Endothelial cell of hepatic sinusoid (primary cell): ENCODE results near the gene KDELR1.
"Not testable (repeated sequence)": the region's sequence is repeated elsewhere in the genome, so short reads cannot be mapped to it uniquely, and the experiment has no call there.

Experiments
- in situ Hi-C: cut with HindIII; loops from 2 replicates; pipeline ENCODE4 v1.10.0; 2017; ENCODE audit warnings: low sequenced_read_pairs

Gene KDELR1

DNA sequence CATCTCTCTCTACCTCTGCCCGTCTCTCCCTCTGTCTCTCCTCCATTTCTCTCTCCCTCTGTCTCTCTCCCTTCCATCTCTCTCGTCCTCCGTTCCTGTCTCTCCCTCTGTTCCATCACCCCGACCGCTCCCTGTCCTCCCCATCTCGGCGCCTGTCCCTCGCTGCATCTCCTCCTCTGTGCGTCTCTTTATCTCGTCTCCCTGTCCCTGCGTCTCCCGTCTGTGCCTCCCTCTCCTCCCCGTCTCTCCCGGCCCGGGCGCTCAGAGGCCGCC lies 6.7 kb upstream of the KDELR1 start:
- in situ Hi-C loops: no loop called here

DNA sequence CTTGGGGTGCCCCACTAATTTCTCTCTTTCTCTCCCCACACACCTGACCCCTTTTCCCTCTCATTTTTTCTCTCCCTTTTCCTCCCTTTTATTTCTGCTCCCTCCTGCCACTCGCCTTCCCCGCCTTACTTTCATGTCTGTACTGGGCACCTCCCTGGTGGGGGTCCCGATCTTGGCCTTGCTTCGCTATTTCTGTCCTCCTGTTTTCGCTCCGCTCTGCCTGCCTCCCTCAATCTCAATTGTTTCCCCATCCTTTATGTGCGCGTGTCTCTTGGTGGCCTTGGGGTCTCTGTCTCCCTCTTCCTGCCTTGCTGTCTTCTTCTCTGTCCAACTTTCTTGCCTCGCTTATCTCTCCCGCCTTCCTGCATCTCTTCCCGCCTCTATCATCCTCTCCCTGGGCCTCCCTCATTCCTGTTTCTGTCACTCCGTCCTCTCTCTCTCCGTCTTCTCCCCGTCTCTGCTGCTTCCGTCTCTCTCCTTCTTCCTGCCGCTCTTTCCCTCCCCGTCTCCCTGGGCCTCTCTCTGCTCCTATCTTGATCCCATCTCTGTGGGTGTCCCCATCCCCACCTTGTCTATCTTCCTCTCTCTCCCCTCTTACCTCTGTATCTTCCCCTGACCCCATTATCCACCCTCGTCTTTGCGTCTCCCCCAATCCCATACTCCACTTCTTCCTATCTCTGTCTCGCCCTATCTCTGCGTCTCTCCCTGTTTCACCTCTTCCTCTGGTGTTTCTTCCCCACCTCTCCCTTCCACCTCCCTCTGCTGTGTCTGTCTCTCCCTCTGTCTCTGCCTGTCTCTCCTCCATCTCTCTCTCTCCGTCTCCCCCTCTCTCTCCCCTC lies 6.1 kb upstream of the KDELR1 start:
- in situ Hi-C loops: no loop called here

DNA sequence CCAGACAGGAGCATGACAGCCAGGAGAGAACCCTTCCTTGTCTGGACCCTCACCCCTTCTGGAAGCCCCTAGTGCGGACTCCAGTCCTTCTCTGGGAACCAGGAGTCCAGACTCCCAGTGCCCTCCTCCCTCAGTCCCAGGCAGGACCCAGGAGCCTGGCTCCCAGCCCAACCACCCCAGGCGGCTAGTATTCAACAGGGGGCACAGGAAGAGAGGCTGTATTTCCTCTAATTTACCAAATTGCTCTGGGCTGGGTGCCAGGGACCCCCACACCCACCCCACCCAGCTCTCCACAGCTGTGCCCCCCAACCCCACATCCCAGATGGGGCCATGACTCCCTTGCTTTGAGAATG lies 5.4 kb upstream of the KDELR1 start:
- in situ Hi-C loops: no loop called here

DNA sequence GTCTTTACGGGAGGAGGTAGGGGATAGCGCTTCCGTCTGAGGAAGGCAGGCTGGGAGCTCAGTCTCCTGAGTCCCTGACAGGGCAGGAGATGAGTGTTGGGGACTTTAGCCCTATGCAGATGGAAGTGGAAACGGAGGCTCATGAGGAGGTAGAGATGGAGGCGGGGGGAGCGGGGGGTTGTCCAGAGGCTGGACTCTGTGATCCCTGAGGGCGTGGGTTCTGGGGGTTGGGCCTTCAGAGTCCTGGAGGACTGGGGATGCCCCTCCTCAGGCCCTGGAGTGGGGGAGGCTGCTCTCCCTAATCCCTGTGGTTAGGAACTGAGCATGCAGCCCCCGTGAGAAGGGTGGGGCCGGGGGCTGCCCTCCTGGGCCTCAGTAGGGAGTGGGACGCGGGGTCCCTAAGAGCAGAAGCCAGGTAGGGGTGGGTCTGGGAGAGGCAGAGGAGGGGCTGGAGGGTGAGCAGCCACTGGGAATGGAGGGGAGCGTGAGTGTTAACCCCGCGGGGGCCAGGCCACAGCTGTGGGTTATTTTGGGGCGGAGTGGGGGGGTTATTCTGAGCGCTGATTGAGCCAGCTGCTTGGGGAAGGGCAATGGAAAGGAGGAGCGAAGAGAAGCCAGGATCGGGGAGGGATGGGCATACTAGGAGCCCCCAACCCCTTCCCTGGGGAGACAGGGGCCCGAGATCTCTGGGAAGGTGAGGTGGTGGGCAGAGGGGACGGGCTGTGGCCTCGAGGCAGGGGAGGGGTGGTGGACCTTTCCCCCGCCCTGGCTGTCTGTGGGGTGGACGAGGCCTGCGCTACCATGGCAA lies 4.9 kb upstream of the KDELR1 start:
- in situ Hi-C loops: no loop called here

DNA sequence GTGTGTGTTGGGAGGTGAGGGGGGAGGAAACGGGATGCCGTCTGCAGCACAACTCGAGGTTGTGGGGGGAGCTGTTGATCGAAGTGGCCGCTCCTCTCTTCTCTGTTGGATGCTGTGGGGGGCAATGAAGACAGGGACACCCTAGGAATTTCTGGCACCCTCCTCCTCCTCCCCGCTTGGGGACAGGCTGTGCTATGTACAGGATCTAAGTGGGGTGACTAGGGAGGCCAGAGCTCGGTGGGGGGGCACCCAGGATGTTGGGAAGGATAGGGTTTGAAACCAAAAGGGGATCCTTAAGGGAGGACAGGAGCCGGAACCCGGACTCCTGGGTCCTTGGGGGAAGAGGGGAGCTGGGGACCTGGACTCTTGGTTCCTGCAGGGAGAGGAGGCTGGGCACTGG lies 4.1 kb upstream of the KDELR1 start:
- in situ Hi-C loops: no loop called here

DNA sequence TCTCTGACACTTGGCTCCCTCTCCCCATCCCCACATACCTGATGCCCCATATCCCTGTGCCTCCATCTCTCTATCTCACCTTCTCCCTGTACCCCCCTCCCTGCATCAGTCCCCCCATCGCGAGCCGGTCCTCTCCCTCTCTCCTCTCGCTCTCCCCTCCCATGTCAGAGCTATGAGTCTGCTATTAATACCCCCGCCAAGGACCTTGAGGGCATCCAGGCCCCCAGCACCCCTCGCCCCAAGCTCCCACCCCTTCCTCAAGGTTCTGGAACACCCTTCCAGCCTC lies 3.8 kb upstream of the KDELR1 start:
- in situ Hi-C loops: no loop called here

DNA sequence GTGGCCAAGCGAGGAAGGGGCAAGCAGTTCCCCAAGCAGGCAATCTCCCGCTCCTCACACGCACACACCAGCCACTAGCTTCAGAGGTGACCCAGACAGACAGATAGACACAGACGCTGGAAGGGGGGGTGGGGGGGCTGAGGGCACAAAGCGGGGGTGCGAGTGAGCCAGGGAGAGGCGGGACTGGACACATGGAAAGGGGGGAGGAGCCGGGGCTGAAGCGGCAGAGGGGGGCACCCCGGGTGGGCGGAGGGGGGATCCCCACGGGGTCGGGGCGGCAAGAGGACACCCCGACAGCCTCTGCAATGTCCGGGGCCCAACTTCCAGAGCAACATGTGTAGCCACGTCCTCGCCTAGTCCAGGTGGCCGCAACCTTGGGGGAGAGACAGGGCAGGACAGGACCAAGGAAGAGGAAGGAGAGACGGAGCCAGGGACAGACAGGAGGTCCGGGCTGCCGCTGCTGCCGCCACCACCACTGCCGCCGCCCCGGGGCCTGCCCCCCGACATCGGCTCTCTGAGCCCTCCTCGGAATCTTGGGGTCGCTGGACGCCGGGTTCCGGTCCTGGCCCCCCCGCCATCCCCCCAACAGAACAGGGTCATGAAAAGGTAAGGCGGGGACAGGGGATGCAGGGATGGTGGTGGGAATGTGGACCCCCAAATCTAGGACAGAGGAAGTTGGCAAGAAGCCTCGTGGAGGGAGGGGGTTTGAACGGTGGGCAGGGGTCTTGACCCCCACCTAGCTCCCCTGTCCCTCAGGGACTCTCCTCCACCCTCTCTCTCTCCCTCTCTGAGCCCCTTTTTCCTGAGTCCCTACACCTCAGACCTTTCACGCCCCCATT lies 3.2 kb upstream of the KDELR1 start:
- in situ Hi-C loops: no loop called here

DNA sequence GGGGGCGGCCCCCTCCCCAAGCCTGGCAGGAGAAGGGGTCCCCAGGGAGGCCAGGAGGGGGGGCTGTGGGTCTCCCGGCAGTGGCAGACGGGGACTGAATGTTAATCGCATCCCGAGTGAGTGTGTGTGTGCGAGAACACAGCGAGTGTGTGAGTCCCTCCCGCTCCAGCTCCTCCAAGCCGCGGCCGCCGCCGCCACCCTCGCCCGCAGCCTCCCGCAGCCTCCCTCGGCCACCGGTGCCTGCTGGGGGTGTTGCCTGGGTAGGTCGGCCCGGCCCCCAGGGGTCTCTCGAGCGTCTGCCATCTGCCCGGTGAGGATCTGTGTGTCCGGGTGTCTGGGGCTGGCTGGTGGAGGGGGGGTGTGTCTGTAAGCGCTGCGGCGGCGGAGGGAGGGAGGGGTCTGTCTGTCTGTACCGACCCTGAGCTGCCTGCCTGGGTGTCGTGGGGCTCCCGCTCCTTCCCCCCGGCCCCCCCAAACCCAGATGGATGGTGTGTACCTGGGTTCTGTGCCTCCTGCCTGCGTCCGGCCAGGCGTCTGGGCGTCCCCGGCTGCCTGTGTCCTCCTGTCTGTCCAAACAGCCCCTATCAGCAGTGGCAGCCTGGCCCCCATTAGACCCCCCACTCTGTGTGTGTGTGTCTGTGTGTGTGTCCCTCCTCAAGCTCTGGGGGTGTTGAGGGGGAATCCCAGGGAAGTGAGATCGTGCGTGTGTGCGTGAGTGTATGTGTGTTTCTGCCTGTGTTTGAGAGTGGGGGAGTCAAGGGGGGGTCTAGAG lies 2.4 kb upstream of the KDELR1 start, which contains the start of gene GRIN2D:
Gene GRIN2D (plus strand): TSS at position 110 of the 772 bp plus-strand sequence. CDS start 4,725 bp downstream, outside the sequence.
- in situ Hi-C loops: no loop called here

DNA sequence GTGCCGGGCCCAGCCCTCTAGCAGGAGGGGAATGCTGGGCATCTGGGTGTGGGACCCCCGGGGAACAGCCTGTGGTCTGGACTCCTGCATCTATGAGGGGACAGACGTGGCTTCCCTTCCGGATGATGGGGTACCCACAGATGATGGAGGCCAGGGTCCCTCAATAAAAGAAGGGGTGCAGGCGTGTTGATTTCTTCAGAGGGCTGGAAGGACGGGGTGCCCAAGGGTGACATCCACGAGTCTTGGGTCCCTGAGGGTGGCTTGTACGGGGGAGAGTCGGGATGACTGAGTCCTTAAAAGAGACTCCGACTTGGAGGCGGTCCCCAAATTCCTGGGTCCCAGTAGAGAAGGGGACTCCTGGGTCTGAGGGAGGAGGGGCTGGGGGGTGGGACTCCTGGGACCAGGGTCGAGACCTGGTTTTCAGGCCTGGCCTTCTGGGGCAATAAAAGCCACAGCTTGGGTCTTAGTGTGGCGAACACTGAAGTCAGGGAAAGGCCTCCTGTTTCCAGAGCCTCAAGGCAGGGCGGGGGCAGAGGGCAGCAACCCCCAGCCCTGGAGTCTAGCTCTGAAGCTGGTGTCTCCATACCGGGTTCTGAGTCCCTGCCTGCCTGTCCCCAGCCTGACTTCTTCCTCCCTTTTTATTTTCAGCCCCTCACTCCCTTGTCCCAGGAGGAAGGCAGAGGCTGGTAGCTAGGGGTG lies 1.7 kb upstream of the KDELR1 start:
- in situ Hi-C loops: no loop called here

DNA sequence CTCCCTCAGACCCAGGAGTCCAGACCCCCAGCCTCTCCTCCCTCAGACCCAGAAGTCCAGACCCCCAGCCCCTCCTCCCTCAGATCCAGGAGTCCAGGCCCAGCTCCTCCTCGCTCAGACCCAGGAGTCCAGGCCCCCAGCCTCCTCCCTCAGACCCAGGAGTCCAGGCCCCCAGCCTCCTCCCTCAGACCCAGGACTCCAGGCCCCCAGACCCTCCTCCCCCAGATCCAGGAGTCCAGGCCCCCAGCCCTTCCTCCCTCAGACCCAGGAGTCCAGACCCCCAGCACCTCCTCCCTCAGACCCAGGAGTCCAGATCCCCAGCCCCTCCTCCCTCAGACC lies 624 bp upstream of the KDELR1 start:
- in situ Hi-C loops: not testable (repeated sequence)

DNA sequence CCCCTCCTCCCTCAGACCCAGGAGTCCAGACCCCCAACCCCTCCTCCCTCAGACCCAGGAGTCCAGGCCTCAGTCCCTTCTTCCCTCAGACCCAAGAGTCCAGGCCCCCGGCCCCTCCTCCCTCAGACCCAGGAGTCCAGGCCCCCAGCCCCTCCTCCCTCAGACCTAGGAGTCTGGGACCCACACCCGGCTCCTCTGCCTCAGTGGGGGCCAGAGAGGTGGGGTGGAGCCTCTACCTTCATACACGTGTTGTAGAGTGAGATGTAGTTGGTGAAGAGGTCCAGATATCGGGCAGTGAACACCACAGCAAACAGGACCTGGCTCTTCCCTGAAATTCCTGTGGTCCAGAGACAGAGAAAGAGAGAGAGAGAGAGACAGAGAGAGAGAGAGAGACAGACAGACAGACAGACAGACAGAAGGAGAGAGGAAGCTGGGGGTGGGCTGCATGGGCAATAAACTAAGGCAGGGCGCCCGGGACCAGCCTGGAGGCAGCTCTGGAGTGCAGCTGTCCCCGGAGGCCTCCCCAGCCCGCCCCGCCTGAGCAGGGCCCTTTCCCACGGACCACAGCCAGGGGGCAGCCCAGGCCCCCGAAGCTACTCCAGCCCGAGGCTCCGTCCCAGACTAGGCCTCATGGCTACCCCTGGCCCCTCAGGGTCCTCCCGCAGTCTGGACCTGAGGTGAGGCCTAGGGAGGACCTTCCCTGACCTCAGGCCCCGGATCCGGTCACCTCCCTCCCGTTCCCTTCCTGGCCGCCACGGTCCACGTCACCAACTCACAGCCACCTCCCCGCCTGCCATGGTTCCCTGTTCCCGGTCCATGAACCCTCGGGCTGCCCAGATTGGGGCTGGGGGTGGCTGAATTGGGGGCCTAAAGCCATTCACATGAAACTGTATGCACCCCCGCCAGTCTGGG lies 907 bp downstream of the KDELR1 start:
- in situ Hi-C loops: no loop called here

DNA sequence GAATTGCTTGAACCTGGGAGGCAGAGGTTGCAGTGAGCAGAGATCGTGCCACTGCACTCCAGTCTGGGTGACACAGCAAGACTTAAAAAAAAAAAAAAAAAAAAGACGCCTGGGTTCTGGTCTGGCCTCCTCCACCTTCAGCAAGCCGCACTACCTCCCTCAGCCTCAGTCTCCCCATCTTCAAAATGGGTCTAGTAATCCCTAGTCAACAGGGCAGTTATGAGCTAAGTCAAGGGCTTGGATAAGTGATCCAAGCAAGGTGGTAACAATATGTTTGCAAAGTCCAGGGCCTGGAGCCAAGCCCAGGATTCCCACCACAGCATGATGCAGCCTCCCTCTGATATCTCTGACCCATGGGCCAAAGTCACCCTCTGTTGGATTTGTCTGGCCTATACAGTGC lies 4.4 kb downstream of the KDELR1 start:
- in situ Hi-C loops: no loop called here

DNA sequence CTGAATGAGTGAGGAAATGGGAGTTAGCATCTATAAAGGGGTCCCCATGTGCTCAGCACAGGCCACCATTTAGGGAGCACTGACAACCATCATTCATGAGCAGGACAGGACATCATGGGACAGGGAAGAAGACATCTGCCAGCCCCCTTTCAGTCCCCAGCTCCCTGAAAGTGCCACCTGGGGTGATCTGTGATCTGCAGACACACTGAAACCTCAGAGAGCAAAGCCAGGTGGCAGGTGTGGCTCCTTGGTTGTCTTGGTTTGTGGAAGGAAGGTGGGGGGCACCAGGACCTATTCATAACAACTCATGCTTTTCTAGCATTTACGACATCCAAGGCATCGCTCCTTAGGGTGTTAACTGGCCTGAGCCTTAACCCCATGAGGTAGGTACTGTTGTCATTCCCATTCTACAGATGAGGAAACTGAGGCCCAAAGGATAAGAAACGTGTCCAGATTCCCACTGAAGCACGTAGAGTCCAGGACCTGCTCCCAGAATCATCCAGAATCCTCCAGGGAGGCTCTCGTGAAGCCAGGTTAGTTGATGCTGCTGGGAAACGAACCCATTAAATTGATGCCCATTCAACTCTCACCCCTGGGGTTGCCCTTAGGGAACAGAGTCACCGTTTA lies 5.8 kb downstream of the KDELR1 start:
- in situ Hi-C loops: no loop called here

DNA sequence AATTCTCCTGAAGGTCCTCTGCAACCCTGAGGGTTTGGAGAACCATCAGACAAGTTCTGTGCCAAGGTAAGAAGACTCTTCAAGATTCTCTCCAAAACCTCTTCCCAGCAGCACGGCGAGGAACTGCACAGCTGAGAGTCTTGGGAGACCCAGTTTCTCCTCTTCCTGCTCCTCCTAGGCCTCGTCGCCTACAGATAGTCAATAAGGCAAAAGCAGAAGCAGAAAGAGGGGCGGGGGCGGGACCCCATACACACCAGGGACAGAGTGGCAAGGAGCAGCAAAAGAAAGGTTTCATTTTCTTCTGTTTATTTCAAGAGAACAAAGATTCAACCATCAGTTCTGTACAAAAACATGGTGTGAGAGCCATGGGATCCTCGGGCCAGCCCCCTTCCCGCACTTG lies 9.1 kb downstream of the KDELR1 start:
- in situ Hi-C loops: no loop called here

DNA sequence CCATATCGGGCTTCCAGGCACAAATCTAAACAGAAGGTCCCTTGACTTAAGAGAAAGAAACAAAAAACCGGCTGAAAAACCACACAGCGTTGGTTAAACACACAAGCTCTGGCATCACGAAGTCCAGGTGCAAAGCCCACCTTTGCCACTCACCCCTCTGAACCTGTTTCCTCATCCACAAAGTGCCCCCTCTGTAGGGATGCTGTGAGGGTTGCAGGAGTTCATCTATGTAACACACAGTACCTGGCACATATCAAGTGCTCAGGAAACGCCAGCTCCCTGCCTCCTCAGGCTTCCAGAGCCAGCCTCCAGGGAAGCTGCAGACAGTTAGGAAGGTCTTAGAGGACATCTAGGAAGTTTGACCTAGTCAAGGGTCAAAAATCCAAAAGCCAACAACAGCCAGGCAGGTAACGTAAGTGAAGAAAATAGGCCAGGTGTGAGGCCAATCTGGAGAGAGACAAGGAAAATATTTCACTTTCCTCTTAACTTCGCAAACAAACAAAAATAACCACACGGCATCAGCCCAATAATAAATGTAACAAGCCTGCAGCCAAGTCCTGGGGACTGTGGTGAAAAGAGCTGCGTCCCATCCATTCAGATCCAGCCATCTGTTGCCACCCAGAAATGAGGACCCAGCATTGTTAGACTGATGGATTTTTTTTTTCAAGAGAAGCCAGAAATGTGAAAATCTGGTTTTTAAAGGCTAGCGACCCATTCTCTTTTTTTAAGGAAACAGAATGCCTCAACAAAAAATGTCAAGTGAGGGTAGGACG lies 10.0 kb downstream of the KDELR1 start:
- in situ Hi-C loops: no loop called here

DNA sequence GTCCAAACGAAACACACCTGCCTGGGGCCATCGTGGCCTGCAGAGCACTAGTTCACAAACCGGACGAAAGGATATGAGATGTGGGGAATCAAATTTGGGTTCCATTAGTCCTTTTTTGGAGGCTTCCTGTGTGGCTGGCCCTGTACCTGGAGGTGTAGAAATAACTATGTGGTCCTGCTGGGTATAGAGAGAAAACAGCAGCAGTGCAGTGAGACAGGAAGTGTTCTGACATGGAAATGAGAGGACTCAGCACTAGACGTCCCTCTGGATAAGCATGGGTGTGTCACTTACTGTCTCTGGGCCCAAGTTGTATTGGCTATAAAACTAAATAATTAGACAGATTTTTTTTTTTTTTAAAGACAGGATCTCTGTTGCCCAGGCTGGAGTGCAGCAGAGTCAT lies 12.3 kb downstream of the KDELR1 start:
- in situ Hi-C loops: no loop called here

DNA sequence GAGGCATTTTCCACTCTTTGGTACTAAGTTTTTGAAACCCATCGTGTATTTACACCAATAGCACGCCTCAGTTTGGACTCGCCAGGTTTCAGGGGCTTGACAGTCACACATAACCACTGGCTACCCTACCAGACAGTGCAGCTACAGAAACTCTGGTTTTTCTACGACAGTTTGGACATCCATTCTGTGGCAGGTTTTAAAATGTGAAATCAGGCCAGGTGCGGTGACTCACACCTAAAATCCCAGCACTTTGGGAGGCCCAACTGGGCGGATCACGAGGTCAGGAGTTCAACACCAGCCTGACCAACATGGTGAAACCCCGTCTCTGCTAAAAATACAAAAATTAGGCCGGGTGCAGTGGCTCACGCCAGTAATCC lies 13.2 kb downstream of the KDELR1 start:
- in situ Hi-C loops: no loop called here

DNA sequence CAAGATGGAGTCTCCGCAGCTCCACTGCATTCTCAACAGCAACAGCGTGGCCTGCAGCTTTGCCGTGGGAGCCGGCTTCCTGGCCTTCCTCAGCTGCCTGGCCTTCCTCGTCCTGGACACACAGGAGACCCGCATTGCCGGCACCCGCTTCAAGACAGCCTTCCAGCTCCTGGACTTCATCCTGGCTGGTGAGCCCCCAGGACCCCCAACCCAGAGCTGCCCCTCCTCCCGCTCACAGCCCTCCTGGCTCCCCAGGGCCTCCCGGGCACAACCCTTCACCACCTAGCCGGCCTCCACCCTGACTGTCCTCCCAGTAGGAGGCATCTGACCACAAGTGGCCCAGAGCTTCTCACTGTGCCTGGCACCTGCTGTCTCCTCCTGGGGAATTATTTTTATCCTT lies 17.8 kb downstream of the KDELR1 start:
- in situ Hi-C loops: no loop called here
